ENCODE data around the gene S1PR5.
"Not testable (repeated sequence)": the region's sequence is repeated elsewhere in the genome, so short reads cannot be mapped to it uniquely, and the experiment has no call there.

S1PR5 gene

GRCh38 chr19:10544753-10545251 is 27.6 kb upstream of the S1PR5 start:
- no peak for DNase-seq (ENCODE audit: low spot score)

DNA sequence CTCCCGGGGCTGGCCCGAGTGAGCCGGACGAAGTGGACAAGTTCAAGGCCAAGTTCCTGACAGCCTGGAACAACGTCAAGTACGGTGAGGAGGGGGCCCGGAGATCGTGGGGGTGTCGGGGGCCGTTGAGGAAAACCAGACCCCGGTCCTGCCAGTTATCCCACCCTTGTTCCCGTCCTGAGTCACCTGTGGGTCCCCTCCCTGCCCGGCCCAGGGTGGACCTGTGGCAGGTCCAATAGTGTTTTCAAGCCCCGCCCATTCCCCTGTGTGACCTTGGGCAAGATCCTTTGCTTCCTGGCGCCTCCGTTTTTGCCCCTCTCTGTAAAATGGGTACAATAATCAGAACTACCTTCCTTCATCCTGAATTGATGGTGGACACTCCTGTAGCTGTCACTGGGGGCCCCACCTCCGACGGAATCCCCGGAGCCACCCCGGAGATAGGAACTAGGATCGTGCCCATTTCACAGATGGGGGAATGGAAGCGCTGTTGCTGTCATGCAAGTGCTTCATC is 27.1 kb upstream of the S1PR5 start:
- DNase-seq (ENCODE audit: low spot score), result no peak

DNA sequence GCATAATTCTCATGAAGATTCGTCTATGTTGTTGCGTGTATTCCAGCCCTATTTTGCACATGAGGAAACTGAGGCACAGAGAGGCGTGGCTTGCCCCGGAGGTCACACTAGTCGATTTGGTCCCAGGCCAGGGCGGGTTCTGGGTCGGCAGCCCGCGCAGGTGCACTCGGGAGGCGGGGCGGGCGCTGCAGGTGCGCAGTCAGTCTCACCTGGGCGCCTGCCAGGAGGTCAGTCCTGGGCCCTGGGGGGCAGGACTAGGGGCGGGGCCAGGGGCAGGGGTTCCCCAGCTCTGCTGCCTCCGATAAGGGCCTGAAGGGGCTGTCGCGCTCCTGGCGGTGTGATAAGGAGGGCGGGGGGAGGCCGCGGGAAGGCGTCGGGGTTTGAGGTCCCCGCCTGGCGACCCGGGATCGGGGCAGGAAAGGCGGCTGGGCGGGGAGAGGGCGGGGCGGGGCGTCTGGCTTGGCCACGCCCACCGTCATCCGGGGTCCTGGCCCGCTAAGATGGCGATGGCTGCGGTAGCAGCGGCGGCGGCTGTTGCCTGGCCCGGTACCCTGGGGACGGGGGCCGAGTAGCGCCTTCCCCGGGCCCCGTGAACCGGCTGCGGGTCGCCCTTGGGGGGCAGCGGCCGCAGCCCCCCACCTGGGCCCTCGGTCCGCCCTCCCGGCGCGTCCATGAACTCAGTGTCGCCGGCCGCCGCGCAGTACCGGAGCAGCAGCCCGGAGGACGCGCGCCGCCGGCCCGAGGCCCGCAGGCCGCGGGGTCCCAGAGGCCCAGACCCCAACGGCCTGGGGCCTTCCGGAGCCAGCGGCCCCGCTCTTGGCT is 26.4 kb upstream of the S1PR5 start, which contains the start of gene ATG4D:
Gene ATG4D (plus strand): TSS at position 485 of the 822 bp plus-strand sequence. CDS start 187 bp downstream, at position 672.
- peak; percentile 74 for DNase-seq (ENCODE audit: low spot score)

- DNase-seq (ENCODE audit: low spot score), result no peak
Measured at GRCh38 chr19:10543059-10543419, 25.8 kb upstream of the S1PR5 start.

DNA sequence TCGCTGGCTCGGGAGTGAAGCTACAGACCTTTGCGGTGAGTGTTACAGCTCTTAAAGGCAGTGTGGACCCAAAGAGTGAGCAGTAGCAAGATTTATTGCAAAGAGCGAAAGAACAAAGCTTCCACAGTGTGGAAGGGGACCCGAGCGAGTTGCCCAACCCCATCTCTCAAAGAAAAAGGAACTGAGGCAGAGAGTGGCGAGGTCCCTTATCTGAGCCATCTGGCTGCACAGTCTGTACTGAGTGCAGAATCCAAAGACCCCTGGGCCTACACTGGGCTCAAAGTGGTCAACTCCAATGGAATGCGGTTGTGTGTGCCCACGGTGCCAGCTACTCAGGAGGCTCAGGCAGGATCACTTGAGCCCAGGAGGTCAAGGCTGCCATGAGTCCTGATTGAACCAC is 21.8 kb upstream of the S1PR5 start:
- DNase-seq (ENCODE audit: low spot score), result not testable (repeated sequence)

DNA sequence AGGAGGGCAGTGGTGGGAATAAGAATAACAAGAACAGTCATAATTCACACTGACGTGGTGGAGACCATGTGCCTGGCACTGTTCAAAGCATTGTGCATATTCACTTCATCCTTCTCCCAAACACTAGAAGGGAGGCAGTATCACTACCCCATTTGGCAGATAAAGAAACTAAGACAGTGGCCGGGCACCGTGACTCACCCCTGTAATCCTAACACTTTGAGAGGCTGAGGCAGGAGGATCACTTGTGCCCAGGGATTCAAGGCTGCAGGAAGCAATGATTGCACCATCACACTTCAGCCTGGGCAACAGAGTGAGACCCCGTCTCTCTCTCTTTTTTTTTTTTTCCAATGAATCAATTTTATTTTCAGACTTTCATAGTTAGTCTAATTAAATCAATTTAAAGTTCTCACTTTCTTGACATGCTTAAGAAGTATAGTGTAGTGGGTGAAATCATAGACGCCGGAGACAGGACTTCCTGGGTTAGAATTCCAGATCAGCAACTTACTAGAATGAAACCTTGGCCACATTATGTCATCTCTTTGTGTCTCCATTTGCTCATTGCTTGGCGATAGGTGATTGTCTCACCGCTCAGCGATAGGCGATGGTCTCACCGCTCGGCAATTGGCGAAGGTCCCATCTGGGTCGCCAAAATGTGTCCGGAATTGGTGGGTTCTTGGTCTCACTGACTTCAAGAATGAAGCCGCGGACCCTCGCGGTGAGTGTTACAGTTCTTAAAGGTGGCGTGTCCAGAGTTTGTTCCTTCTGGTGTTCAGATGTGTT is 21.1 kb upstream of the S1PR5 start:
- no peak for DNase-seq (ENCODE audit: low spot score)

GRCh38 chr19:10537668-10538067 is 20.4 kb upstream of the S1PR5 start:
- no peak for DNase-seq (ENCODE audit: low spot score)

DNA sequence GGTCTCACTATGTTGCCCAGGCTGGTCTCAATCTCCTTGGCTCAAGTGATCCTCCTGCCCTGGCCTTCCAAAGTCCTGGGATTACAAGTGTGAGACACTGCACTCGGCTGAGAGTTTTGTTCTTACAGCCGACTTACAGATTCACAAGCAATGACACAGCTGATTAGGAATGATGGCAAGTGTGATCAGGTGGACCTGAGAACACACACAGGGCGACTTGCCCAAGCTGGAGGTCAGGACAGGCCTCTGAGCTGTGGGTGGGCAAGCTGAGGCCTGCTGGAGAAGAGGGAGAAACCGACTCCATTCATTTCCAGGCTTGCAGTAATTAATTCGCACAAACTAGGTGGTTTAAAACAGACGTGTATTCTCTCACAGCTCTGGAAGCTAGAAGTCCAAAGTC is 18.4 kb upstream of the S1PR5 start:
- DNase-seq (ENCODE audit: low spot score), result no peak

- no peak for DNase-seq (ENCODE audit: low spot score)
Measured at GRCh38 chr19:10533646-10534386, 16.6 kb upstream of the S1PR5 start.

DNA sequence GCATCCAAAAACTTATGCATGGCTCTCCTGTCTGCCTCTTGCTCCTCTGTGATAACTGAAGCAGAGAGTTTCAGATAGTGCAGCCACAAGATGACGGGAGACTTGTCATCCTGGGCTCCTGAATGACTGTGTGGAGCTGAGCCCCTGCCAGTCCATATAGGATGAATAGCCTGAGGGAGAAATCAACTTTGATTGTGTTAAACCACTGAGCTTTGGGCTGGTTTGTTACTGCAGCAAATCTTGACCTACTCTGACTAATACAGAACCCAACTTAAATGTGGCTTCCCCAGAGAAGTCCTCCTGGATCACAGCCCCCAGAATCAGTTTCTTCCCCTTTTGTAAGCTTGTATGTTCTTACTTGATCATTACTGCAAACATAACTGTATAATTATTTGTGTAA is 15.2 kb upstream of the S1PR5 start:
- DNase-seq (ENCODE audit: low spot score), result no peak

DNA sequence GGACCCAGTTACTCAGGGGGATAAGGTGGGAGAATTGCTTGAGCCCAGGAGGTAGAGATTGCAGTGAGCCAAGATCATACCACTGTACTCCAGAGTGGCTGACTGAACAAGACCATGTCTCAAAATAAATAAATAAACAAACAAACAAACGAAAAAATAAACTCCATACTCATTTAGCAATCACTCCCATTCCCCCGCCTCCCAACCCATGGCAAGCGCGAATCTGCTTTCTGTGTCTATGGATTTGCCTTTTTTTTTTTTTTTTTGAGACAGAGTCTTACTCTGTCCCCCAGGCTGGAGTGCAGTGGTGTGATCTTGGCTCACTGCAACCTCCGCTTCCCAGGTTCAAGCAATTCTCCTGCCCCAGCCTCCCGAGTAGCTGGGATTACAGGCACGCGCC is 9.6 kb upstream of the S1PR5 start:
- not testable (repeated sequence) for DNase-seq (ENCODE audit: low spot score)

GRCh38 chr19:10525636-10526035 is 8.4 kb upstream of the S1PR5 start:
- no peak for DNase-seq (ENCODE audit: low spot score)

DNA sequence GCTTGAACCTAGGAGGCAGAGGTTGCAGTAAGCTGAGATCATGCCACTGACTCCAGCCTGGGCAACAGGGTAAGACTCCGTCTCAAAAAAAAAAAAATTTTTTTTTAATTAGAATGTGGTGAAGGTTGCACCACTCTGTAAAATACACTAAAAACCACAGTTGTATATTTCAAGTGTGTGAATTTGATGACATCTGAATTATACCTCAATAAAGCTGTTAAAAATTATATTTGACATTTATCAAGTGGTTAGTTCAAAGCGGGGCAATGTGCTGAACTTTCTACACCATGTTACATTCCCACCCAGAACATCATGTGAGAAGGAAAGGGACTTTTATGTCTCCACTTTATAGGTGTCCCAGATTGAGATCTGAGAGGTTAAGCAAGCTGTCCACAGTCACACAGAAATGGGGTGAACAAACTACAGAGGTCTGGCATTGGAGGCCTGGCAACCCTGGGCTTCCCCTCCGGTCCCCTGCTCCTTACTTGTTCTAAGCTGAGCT is 5.9 kb upstream of the S1PR5 start:
- DNase-seq (ENCODE audit: low spot score), result no peak

- DNase-seq (ENCODE audit: low spot score), result no peak
Measured at GRCh38 chr19:10521461-10522171, 4.4 kb upstream of the S1PR5 start.

GRCh38 chr19:10520652-10521318 is 3.5 kb upstream of the S1PR5 start:
- DNase-seq (ENCODE audit: low spot score), result no peak

GRCh38 chr19:10519421-10519820 is 2.2 kb upstream of the S1PR5 start:
- no peak for DNase-seq (ENCODE audit: low spot score)

- DNase-seq (ENCODE audit: low spot score), result no peak
Measured at GRCh38 chr19:10518444-10519361, 1.5 kb upstream of the S1PR5 start.

- DNase-seq (ENCODE audit: low spot score), result no peak
Measured at GRCh38 chr19:10517760-10518443, 655 bp upstream of the S1PR5 start.
